Effector CD4-positive, alpha-beta T cell (primary cell): ENCODE measurements around the gene BSCL2.
"Not testable (repeated sequence)": the region's sequence is repeated elsewhere in the genome, so short reads cannot be mapped to it uniquely, and the experiment has no call there.

Experiments
- DNase-seq: peaks from one replicate; pipeline ENCODE4 v3.0.0-alpha.2; 2020

Gene BSCL2

GRCh38 chr11:62682518-62682917 lies 24.7 kb downstream of the BSCL2 start:
- no peak for DNase-seq

DNA sequence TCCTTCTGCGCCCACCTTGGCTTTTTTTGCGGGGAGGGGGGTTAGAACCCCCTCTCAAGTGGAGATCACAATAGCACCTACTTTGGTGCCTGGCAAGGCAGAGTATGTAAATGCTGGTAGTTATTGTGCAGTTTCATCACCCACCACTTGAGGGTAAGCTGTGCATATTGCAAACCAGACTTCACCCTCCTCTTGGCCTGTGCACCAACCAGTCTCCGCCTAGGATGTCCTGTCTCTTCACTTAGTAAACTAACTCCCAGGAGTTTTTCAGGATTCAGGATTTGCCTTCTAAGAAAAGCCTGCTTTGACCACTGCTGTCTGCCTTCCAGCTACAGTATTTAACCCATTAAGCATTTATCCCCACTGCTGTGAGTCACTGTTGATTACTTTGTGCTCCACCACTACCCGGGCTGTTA lies 26.4 kb downstream of the BSCL2 start:
- DNase-seq: no peak

GRCh38 chr11:62678770-62679696 lies 28.2 kb downstream of the BSCL2 start, which contains the start of gene UBXN1:
TSS of gene UBXN1 (minus strand) at chr11:62679073. CDS start at chr11:62678923, 150 bp downstream.
- peak; percentile 79 for DNase-seq

DNA sequence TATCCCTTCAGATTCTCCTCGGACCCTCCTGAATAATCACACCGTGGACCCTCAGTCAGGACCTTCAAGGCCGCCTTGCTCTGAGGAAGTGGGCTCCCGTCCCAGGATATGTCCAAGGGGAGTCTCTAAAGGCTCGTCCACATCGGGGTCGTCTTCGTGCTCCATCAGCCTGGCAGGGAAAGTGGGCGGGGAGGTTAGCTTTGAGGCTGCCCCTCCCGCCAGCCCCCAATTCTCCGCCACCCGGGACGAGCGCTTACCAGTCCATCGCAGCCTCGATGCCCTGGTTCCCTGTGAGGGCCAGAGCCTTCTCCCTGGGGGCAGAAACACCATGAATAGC lies 28.8 kb downstream of the BSCL2 start:
- DNase-seq: no peak

DNA sequence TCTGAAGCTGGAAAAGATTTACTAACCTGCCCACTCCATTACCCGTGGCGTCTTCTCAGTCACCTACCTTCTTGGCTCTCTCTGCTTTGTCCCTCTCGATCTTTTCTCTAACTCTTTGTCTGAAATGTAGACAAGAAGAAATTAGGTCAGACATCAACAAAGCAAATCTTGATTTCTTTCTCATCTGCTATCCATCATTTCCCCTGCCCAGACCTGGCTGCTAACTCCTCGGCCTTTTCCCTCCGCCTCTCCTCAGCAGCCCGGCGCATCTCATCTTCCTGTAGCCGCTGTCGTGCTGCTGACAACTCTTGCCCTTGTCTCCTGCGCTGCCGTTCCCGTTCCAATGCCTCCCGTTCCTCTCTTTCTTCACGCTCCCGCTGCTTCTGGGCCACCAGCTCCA lies 29.5 kb downstream of the BSCL2 start:
- no peak for DNase-seq

GRCh38 chr11:62677156-62677555 lies 30.1 kb downstream of the BSCL2 start:
- DNase-seq: no peak

DNA sequence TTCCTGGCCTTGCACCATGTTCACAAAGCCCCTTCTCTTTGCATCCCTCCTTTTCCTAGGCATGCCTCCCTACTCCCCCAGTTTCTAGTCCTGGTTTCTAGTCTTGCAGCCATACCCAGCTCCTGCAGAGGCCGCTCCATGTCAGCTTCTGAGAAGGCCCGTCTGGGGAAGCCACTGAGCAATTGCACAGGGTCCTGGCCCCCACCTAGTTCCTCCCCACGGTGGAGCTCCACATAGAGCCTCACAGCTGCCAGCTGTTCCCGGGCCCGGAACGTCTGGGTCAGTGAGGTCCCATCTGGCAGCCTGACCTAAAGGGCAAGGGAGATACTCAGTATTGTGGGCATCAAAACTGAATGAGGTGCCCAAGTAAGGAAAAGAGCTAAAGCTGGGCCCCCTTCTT lies 30.5 kb downstream of the BSCL2 start:
- DNase-seq: no peak

- DNase-seq: not testable (repeated sequence)
These were observed 31.8 kb downstream of the BSCL2 start for GRCh38 chr11:62675415-62675814.

GRCh38 chr11:62673196-62673525 lies 34.1 kb downstream of the BSCL2 start:
- DNase-seq: no peak

DNA sequence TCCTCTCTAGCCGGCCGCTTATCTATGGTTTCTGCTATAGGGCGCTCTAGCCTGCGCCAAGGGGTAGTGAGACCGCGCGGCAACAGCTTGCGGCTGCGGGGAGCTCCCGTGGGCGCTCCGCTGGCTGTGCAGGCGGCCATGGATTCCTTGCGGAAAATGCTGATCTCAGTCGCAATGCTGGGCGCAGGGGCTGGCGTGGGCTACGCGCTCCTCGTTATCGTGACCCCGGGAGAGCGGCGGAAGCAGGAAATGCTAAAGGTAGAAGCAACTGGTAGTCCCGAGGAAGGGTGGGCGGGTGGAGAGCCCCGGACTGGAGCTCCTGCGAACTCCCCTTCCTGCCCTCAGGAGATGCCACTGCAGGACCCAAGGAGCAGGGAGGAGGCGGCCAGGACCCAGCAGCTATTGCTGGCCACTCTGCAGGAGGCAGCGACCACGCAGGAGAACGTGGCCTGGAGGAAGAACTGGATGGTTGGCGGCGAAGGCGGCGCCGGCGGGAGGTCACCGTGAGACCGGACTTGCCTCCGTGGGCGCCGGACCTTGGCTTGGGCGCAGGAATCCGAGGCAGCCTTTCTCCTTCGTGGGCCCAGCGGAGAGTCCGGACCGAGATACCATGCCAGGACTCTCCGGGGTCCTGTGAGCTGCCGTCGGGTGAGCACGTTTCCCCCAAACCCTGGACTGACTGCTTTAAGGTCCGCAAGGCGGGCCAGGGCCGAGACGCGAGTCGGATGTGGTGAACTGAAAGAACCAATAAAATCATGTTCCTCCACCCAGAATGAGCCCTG lies 35.4 kb downstream of the BSCL2 start, which contains the start of the genes LBHD1 and UQCC3:
Gene LBHD1, minus strand, starts transcription at position 660 of the 782 bp plus-strand sequence. CDS start 2,236 bp downstream, outside the sequence.
Gene UQCC3, plus strand, starts transcription at position 66 of the 782 bp plus-strand sequence. Its CDS starts 73 bp downstream, at position 139.
- peak; percentile 63 for DNase-seq

DNA sequence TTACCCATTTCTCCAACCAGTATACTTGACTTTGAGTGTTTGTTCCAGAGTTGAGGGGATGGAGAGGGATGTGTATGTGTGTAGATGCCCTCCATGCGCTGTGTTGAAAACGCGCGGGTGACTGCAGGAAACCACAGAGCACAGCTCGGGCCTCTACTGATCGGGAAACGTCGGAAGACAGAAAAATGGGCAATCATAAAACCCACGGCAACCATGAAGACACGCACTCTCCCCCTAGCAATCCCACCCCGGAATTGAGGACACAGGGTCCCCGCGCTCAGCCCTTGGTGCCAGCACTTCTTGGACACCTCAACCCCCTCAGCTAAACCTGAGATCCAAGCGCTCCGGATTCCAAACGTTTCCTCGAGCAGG lies 36.0 kb downstream of the BSCL2 start:
- DNase-seq: no peak

- DNase-seq: no peak
These were observed 37.6 kb downstream of the BSCL2 start for GRCh38 chr11:62669420-62670161.

DNA sequence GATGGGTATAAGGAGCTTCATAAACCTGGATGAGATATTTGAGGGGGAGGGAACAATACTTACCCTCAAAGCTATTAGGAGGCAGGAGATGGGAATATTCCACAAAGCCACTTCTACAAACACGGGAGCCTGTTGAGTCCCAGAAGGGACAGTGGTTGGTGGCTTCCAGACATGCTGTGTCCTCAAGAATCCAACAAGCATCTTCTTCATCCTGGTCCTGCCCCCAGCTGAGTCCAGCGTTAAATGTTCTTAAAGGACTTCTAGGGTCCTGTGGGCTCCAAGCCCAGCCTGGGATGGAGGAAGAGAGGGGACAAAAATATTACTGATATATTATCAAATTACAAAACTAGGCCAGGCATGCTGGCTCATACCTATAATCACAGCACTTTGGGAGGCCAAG lies 39.8 kb downstream of the BSCL2 start:
- no peak for DNase-seq

- no peak for DNase-seq
These were observed 40.8 kb downstream of the BSCL2 start for GRCh38 chr11:62666259-62666926.

GRCh38 chr11:62665599-62666258 lies 41.5 kb downstream of the BSCL2 start:
- DNase-seq: peak; percentile 48

DNA sequence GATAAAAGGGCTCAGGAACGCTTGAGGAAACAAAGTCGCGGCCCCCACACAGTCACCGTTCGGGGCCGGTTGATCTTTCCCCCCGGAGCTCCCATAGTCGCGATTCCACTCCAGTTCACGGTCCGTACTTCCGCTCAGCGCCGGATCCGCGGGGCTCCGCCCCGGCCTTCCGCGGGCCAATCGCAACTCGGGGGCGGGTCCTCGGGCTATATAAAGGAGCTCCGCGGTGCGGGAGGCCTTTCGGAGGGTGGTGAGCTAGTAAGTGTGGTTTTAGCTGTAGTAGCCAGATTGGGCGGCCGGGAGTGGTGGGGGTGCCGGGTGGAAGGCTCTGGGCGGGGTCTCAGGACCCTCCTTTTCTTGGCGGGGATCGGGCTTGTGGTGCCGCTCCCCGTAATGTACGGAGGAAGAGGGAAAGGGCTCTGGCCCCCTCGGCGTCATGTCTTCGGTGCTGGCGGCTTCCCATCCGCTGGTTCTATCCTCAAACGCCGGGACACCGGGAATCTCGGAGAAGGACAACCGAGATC lies 42.1 kb downstream of the BSCL2 start, which contains the start of the genes C11orf98 and CSKMT:
Gene C11orf98, minus strand, starts transcription at position 136 of the 524 bp plus-strand sequence. Its CDS starts 41 bp downstream, at position 95.
Gene CSKMT, plus strand, starts transcription at position 238 of the 524 bp plus-strand sequence. CDS start 568 bp downstream, outside the sequence.
- DNase-seq: peak; percentile 92

DNA sequence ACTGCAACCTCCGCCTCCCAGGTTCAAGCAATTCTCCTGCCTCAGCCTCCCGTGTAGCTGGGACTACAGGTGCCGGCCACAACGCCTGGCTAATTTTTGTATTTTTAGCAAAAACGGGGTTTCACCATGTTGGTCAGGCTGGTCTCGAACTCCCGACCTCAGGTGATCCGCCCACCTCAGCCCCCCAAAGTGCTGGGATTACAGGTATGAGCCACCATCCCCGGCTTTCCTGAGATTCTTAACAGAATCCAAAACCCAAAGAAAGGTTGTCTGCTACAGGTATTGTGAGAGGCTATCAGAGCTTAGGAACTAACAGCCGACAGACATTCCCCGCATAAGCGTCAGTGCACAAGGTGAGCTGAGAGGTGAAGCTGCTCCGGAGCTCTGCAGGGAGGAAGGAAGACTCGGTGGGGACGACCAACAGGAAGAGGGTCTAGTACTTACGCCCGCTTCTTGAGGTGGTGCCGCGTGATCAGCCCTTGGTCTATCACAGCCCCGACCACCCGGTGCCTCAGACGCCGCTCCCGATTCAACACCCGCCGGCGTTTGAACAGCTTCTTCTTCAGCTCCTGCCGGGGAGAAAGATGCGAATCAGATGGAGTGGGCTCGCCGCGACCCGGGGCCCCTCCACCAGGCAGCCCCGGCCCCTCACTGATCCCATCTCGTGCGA lies 42.7 kb downstream of the BSCL2 start:
- peak; percentile 46 for DNase-seq

DNA sequence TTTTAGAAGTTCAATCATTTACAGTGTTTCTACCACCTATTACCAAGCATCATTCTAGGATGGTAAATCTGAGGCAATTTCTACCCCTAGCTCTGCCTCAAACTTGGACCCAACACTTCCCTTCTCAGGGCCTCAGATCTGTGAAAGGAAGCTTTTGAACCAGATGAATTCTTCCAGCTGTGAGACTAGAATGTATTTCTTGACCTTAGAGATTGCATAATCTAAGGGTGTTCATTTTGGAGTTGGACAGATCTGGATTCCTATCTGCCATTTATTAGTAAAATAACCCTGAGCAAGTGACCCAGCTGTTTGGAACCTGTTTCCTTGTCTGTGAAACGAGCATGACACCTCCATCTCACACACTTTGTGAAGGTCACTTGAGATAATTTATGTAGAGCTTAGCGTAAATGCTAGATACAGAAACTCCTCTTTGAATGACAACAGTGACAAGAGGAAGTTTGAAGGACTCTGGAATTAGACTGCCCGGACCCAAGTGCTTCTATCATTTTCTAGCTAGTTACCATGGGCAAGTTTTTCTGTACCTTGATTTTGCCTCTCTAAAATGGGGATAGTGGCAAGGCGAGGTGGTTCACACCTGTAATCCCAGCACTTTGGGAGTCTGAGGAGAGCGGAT lies 50.3 kb downstream of the BSCL2 start:
- DNase-seq: no peak

GRCh38 chr11:62654297-62654696 lies 52.9 kb downstream of the BSCL2 start:
- no peak for DNase-seq
